Measurements from ENCODE around the gene AJAP1.

AJAP1 gene

GRCh38 chr1:4718071-4718470, 63.7 kb downstream of the AJAP1 start:
- DNase-seq (ENCODE audit: low spot score) = no peak
- no peak for TF ChIP-seq CTCF (IDR thresholded peaks at IDR 0.05; ENCODE audit: extremely low read depth, missing control alignments)

GRCh38 chr1:4723106-4723505, 68.7 kb downstream of the AJAP1 start:
- TF ChIP-seq CTCF (IDR thresholded peaks at IDR 0.05; ENCODE audit: extremely low read depth, missing control alignments) = no peak
- no peak for DNase-seq (ENCODE audit: low spot score)

GRCh38 chr1:4724001-4724400, 69.6 kb downstream of the AJAP1 start:
- no peak for DNase-seq (ENCODE audit: low spot score)
- TF ChIP-seq CTCF (IDR thresholded peaks at IDR 0.05; ENCODE audit: extremely low read depth, missing control alignments) = no peak

- no peak for TF ChIP-seq CTCF (IDR thresholded peaks at IDR 0.05; ENCODE audit: extremely low read depth, missing control alignments)
- peak; percentile 36 for DNase-seq (ENCODE audit: low spot score)
Measured at GRCh38 chr1:4724695-4725250, 70.4 kb downstream of the AJAP1 start.

GRCh38 chr1:4725416-4725815, 71.0 kb downstream of the AJAP1 start:
- TF ChIP-seq CTCF (IDR thresholded peaks at IDR 0.05; ENCODE audit: extremely low read depth, missing control alignments) = no peak

GRCh38 chr1:4726620-4727341, 72.4 kb downstream of the AJAP1 start:
- no peak for TF ChIP-seq CTCF (IDR thresholded peaks at IDR 0.05; ENCODE audit: extremely low read depth, missing control alignments)
- DNase-seq (ENCODE audit: low spot score) = no peak

More at GRCh38 chr1:4725416-4725815, 71.0 kb downstream of the AJAP1 start:
- no peak for DNase-seq (ENCODE audit: low spot score)

- no peak for DNase-seq (ENCODE audit: low spot score)
- no peak for TF ChIP-seq CTCF (IDR thresholded peaks at IDR 0.05; ENCODE audit: extremely low read depth, missing control alignments)
Measured at GRCh38 chr1:4728319-4729089, 74.1 kb downstream of the AJAP1 start.

All from GM20000 (cell line).